GM12892 (cell line): ENCODE measurements around the gene FN1.

Experiments
- DNase-seq: peaks from one replicate; pipeline ENCODE4 v3.0.0; 2011; ENCODE audit not compliant: insufficient read length
- FAIRE-seq: peaks from 2 replicates; lab custom pipeline; 2011; peaks lifted over from hg19 to GRCh38; lab: Jason Lieb, UNC
- POLR2A ChIP-seq: IDR thresholded peaks from 2 replicates; pipeline ENCODE4 v1.6.1; 2011; ENCODE audit warnings: low read depth, low read length, control low read depth
- POLR2AphosphoS5 ChIP-seq: IDR thresholded peaks from 2 replicates; pipeline ENCODE4 v1.6.1; 2011; ENCODE audit warnings: low read depth, low read length, control low read depth
- TAF1 ChIP-seq: IDR thresholded peaks from 2 replicates; pipeline ENCODE4 v1.6.1; 2011; ENCODE audit warnings: low read depth, mild to moderate bottlenecking, control low read depth, low read length, borderline replicate concordance

Gene FN1

GRCh38 chr2:215382011-215382410 is 53.9 kb downstream of the FN1 start:
- TF ChIP-seq POLR2AphosphoS5, result no peak
- no peak for TF ChIP-seq POLR2A
- no peak for TF ChIP-seq TAF1
- DNase-seq (no peak), FAIRE-seq (no peak)

GRCh38 chr2:215380699-215381098 is 55.2 kb downstream of the FN1 start:
- FAIRE-seq, result no peak
- TF ChIP-seq POLR2AphosphoS5, result no peak
- TF ChIP-seq POLR2A, result no peak
- no peak for TF ChIP-seq TAF1
- DNase-seq, result no peak

- TF ChIP-seq TAF1, result no peak
- no peak for TF ChIP-seq POLR2AphosphoS5
- TF ChIP-seq POLR2A, result no peak
- FAIRE-seq (no peak), DNase-seq (no peak)
These were observed 55.9 kb downstream of the FN1 start for GRCh38 chr2:215379948-215380347.

- DNase-seq, result no peak
- FAIRE-seq, result no peak
- no peak for TF ChIP-seq TAF1
- no peak for TF ChIP-seq POLR2A
- no peak for TF ChIP-seq POLR2AphosphoS5
These were observed 56.8 kb downstream of the FN1 start for GRCh38 chr2:215379039-215379438.

GRCh38 chr2:215378045-215378444 is 57.8 kb downstream of the FN1 start:
- no peak for TF ChIP-seq TAF1
- no peak for TF ChIP-seq POLR2AphosphoS5
- TF ChIP-seq POLR2A, result no peak
- DNase-seq, result no peak

GRCh38 chr2:215377283-215377682 is 58.6 kb downstream of the FN1 start:
- DNase-seq (no peak), FAIRE-seq (no peak)

More at GRCh38 chr2:215378045-215378444, 57.8 kb downstream of the FN1 start:
- no peak for FAIRE-seq

GRCh38 chr2:215376103-215376780 is 59.6 kb downstream of the FN1 start:
- TF ChIP-seq POLR2A (no peak), POLR2AphosphoS5 (no peak), TAF1 (no peak)
- no peak for DNase-seq
- no peak for FAIRE-seq

More at GRCh38 chr2:215377283-215377682, 58.6 kb downstream of the FN1 start:
- TF ChIP-seq TAF1 (no peak), POLR2AphosphoS5 (no peak), POLR2A (no peak)

- no peak for FAIRE-seq
- TF ChIP-seq TAF1, result no peak
- no peak for DNase-seq
These were observed 60.4 kb downstream of the FN1 start for GRCh38 chr2:215375467-215375830.

GRCh38 chr2:215374642-215375466 is 61.0 kb downstream of the FN1 start:
- no peak for FAIRE-seq
- TF ChIP-seq POLR2AphosphoS5 (no peak), TAF1 (no peak), POLR2A (no peak)
- DNase-seq, result no peak

GRCh38 chr2:215374002-215374401 is 61.9 kb downstream of the FN1 start:
- FAIRE-seq (no peak), DNase-seq (no peak)
- TF ChIP-seq POLR2AphosphoS5, result no peak
- TF ChIP-seq TAF1, result no peak
- no peak for TF ChIP-seq POLR2A

- DNase-seq (no peak), FAIRE-seq (no peak)
- no peak for TF ChIP-seq POLR2A
- no peak for TF ChIP-seq POLR2AphosphoS5
- TF ChIP-seq TAF1, result no peak
These were observed 62.8 kb downstream of the FN1 start for GRCh38 chr2:215372968-215373649.
